NCI-H1417 treated with DMSO at 0.1 percent for 48 hours (cell line): Measurements from ENCODE around the gene TVP23C.

ENCODE experiments used
- DNase-seq: peaks from one replicate; lab custom pipeline; 2025; lab: John Stamatoyannopoulos, UW

TVP23C gene

GRCh38 chr17:15496735-15497670 lies 66.3 kb downstream of the TVP23C start:
- DNase-seq = no peak

DNA sequence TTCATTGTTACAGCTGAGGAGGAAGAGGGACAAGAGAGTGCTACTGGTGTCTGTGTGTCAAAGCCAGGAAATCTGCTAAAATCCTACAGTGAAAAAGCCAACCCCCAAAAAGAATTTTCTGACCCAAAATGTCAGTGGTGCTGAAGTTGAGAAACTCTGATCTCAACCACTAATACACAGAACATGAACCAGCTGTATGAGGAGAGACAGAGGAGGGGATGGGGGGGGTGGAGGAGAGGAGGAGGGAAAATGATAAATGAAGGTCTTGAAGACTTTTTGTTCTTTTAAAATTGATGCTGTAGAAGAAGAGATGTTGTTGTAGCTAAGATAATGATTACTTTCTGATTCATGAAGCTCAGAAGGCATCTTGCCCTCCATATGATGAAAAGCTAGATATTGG lies 68.5 kb downstream of the TVP23C start:
- DNase-seq = no peak

GRCh38 chr17:15493693-15494035 lies 69.6 kb downstream of the TVP23C start:
- DNase-seq = no peak

DNA sequence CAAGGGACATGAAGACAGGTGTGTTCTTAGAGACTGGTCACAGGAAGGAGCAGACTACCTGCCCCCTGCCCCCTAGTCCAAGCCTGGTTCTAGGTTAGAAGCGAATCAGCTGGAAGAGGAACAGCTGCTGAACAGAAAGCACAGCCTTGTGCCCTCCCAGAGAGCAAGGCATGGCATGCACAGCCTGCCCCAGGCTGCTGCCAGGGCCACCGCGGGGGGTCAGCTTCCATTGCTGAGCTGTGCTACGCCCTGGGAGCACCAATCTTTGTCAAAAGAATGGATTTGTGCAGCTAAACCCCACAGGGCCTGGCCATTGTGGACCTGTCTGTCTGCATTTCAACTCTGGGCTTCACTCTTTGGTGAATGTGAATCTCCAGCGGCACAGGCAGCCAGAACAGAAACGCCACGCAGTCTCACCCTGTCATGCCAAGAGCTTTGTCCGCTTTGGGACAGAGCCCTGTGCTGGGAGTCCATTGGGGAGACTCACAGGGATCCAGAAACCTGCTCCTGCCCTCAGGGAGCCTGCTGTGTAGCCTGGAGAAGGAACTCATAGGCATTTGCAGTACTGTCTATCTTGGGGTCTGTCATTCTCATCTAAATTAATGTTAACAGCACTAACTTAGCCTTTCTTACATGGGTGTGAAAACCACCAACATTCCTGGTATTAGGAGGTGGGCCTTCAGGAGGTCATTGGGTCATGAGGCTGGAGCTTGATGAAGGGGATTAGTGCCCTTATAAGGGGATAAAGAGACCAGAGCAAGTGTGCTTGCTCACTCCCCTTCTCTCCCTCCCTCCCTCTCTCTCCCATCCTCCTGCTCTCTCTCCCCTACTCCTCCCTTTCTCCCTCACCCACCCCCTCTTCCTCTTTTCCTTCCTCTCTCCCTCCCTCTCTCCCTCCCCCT lies 70.2 kb downstream of the TVP23C start:
- no peak for DNase-seq

GRCh38 chr17:15492186-15492585 lies 71.1 kb downstream of the TVP23C start:
- no peak for DNase-seq

DNA sequence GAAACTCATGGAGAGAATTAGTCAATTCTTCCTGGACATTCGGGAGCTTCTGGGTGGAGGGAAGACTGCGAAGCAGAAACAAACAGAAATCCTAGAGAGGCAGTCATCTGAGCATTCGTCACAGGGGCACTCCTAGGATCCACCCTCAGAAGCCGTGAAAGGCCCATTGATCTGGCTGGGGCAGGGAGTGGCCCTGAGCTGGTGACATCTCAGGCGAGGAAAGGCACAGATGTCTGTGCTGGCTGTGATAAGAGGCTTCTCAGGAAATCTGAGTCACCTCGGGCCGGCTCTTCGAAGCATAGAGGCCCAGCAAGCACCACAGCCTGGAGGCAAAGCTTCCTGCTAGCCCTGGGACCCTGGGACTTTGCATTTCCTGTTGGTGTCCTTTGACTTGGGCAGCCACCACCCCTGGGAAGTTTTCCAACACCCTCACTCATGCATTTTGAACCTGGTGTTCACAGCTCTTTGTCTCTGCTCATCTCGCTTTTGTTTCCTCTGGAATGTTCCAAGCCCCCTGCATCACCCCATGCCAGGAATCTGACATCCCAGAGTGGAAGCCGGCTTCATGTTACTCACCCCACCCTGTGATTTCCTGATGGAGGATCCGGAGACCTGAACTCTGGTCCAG lies 72.5 kb downstream of the TVP23C start:
- DNase-seq = no peak

DNA sequence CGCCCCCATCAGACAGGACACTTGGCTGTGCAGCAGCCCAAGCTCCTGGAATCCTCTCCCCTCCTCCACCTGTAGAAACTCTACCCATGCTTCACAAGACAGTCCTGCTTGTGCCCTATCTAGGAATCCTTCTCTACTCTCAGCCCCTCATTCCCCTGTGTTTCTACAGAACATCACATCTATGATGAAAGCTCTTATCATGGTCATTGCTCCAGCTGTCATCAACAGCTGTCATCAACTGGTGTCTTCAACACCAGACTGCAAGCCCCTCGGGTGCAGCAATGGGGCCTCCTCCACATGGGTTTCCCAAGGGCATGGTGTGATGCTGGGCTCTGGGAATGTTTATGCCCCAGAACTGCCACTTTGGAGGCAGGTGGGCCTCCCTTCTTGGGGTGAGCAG lies 74.7 kb downstream of the TVP23C start:
- no peak for DNase-seq

- no peak for DNase-seq
Observed at GRCh38 chr17:15485045-15485444, 78.2 kb downstream of the TVP23C start.

- no peak for DNase-seq
Observed at GRCh38 chr17:15483431-15483830, 79.9 kb downstream of the TVP23C start.

GRCh38 chr17:15482476-15482875 lies 80.8 kb downstream of the TVP23C start:
- no peak for DNase-seq

DNA sequence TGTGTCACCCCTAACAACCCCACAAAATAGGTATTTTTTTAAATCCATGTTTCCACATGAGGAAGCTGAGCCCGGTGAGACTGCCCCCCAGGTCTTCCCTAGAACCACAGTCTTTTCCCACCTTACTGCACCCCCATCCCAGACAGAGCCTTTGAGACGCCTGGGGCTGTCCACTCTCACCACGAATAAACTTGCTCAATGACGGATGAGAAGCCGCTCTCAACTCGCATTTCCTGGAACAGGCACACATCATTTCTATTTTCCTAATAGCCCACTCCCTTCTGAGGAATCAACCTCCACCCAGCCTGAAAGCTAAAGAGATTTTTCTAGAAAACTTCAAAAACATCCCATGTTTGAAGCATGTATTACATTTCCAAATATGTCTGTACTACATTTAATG lies 81.8 kb downstream of the TVP23C start:
- no peak for DNase-seq

- no peak for DNase-seq
Observed at GRCh38 chr17:15480204-15480603, 83.1 kb downstream of the TVP23C start.

- DNase-seq = no peak
Observed at GRCh38 chr17:15479703-15480102, 83.6 kb downstream of the TVP23C start.

- DNase-seq = no peak
Observed at GRCh38 chr17:15478845-15479244, 84.4 kb downstream of the TVP23C start.

GRCh38 chr17:15475631-15476354 lies 87.5 kb downstream of the TVP23C start:
- no peak for DNase-seq

DNA sequence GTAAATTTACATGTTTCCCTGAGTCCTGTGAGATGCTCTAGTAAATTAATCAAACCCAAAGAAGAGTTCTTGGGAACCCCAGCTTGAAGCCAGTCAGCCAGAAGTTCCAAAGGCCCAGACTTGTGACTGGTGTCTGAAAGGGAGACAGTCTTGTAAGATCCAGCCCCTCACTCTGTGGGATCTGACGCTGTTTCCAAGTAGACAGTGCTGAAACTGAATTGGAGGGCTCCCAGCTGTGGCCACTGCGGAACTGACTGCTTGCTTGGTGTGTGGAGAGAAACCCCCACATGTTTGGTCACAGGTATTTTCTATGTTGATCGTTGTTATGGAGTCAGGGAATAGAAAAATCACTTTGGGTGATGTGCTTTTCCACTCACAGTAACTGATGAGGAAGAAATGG lies 90.4 kb downstream of the TVP23C start:
- no peak for DNase-seq

GRCh38 chr17:15470536-15470935 lies 92.7 kb downstream of the TVP23C start:
- DNase-seq = no peak

DNA sequence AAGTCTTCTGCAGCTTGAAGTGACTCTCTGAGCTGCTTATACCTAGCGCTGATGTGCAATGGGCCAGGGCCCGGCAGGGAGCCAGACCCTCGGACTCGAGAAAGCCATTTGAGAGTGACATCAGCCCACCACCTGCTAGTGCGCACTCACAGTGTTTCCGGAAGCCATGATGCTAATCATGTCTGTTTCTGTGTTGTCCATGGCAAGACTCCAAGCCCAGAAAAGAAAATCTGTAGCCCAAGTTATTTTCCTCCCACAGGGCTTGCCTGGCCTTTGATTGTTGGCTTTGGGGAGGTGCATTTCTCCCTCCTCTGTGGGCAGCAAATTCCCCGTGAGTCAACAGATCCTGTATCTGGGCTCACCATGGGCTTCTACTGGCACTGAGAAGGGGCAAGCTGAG lies 94.0 kb downstream of the TVP23C start:
- no peak for DNase-seq

DNA sequence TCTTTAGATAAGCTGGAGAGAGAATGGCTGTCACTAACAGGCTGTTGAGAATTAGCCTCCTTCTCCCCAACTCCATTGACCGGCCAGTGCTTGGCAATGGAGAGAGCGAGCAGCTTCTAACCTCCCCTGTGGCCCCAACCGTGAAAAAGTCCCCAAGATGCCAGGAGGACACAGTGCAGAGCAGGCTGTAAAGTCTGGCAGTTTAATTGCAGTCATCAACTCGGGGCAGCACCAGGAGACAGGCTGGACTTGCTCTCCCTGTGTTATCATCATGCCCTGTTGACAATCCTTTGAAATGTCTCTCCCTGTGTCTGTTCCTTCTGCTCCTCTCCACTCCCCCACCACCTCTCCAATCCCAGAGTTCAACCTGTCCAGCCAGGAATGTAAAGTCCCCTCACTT lies 95.2 kb downstream of the TVP23C start:
- no peak for DNase-seq

GRCh38 chr17:15467592-15467991 lies 95.7 kb downstream of the TVP23C start, which contains the start of gene CDRT4:
Gene CDRT4 (minus strand): TSS chr17:15467621. CDS start chr17:15440238, 27,383 bp downstream.
- DNase-seq = no peak

DNA sequence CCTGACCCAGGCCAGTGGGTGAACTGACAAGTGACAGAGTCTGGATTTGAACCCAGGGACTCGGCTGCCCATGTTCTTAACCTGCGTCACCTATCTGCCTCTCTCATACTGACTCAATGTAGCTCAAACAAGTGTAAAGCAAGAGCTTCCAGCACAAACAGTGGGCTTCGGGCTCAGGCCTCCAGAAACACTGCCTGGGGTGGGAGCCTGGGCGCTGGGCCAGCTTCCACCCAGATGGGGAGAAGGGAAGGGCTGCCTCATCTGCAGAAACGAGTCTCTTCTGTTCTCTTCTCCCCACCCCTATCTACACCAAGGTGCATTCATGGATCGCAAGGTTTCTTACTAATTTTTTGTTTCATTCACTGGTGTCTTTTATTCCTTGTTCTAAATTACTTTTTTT lies 97.2 kb downstream of the TVP23C start:
- no peak for DNase-seq
